BJ (cell line): ENCODE results near the gene OTUB1. TPM values are rescaled to one million over a fixed set of nuclear protein-coding genes. Genes with fewer than 3 reads are reported as not detected.
A peak's percentile ranks its signal among the peaks of the same experiment; 100 is the strongest.

Experiments used
- CTCF ChIA-PET: fragments of 350-600 bp; formaldehyde crosslinking; extraction: SDS; loops from one replicate; lab custom pipeline; 2021; ENCODE audit warnings: antibody characterized with exemption, inconsistent platforms; lab: Yijun Ruan, JAX
- POLR2A ChIA-PET: fragments of 300-600 bp; sonication (Branson Sonifier 250); formaldehyde crosslinking; extraction: SDS; loops from one replicate; lab custom pipeline; 2021; ENCODE audit warnings: antibody characterized with exemption; lab: Charles Lee
- DNase-seq: peaks from one replicate; pipeline ENCODE4 v3.0.0-alpha.2; 2011; ENCODE audit warnings: low read depth
- H3K27me3 ChIP-seq: 2 replicates; pipeline ENCODE4 v1.6.0; 2011; ENCODE audit warnings: low read length; ENCODE audit not compliant: control insufficient read depth, insufficient read depth
- H3K36me3 ChIP-seq: 2 replicates; pipeline ENCODE4 v1.5.1; 2011; ENCODE audit warnings: low read length; ENCODE audit not compliant: control insufficient read depth, insufficient read depth
- H3K4me3 ChIP-seq: 2 replicates; pipeline ENCODE4 v1.5.1; 2011; ENCODE audit warnings: low read depth, mild to moderate bottlenecking, control low read depth, low read length
- CTCF ChIP-seq: IDR thresholded peaks from 2 replicates; pipeline ENCODE4 v1.5.1; 2011; ENCODE audit warnings: low read depth, mild to moderate bottlenecking, control low read depth, inconsistent platforms, low read length, moderate library complexity; ENCODE audit not compliant: insufficient read depth
- polyA minus RNA-seq: library from RNA; depleted of rRNA, polyadenylated mRNA; stranded (reverse); fragments of >200 nt; gene quantifications from 2 replicates; pipeline ENCODE4 v1.2.3, GENCODE V29; 2011; rRNA and poly(A)+ RNA removed
- polyA plus RNA-seq: library from polyadenylated mRNA; depleted of rRNA; stranded (reverse); fragments of >200 nt; gene quantifications from 2 replicates; pipeline ENCODE4 v1.2.3, GENCODE V29; 2011; rRNA removed

The OTUB1 gene
- polyA plus RNA-seq = 108 and 143 TPM in 2 replicates
- 56.2 and 75.3 TPM in 2 replicates for polyA minus RNA-seq

- POLR2A ChIA-PET = no interaction called here
These were observed at the start of gene OTUB1 for GRCh38 chr11:63986156-63986931. TSS of gene OTUB1 (plus strand) at chr11:63986438. CDS start at chr11:63986457, 19 bp downstream.

GRCh38 chr11:63937713-63938478 lies 48.3 kb upstream of the OTUB1 start:
- Histone ChIP-seq H3K27me3 (no peaks in the 10 kb centered on the region), H3K4me3 (peak overlapping the region; percentile 99), H3K36me3 (no peaks in the 10 kb centered on the region; the same call in 1 of the 2 replicates)
- no peak for DNase-seq
- ChIA-PET CTCF (interaction anchor here (0.8 to 2.0 kb wide), 2 partner anchors 17 to 101 kb away, joined by 4 to 10 read pairs; no protein-coding TSS in a partner anchor), POLR2A (no interaction called here)
- TF ChIP-seq CTCF = no peak

More at GRCh38 chr11:63986156-63986931, at the start of gene OTUB1:
- Histone ChIP-seq H3K27me3 (no peaks in the 10 kb centered on the region), H3K36me3 (peaks cover 16% of the 10 kb centered on the region), H3K4me3 (peak within 1 kb of the TSS; percentile 99)
- DNase-seq = peak; percentile 66
- CTCF ChIA-PET = no interaction called here
- no peak for TF ChIP-seq CTCF

- no peaks in the 10 kb centered on the region for H3K27me3 ChIP-seq
- ChIA-PET CTCF (interaction anchor here (0.8 to 2.0 kb wide), 3 partner anchors 18 to 109 kb away, joined by 3 to 10 read pairs (median 4); no protein-coding TSS in a partner anchor), POLR2A (interaction anchor here (0.6 kb wide), 1 partner anchor 13 kb away, joined by 17 read pairs; no protein-coding TSS in a partner anchor)
- TF ChIP-seq CTCF = no peak
- H3K36me3 ChIP-seq = no peaks in the 10 kb centered on the region; the same call in 1 of the 2 replicates
- peak within 1 kb of the TSS; percentile 99 for H3K4me3 ChIP-seq
- peak; percentile 55 for DNase-seq
These were observed 47.5 kb upstream of the OTUB1 start, which contains the start of gene NAA40 for GRCh38 chr11:63938479-63939396. TSS of gene NAA40 (plus strand) at chr11:63939002. CDS start at chr11:63939097, 95 bp downstream.

GRCh38 chr11:63939397-63939891 lies 46.8 kb upstream of the OTUB1 start:
- ChIA-PET CTCF (interaction anchor here (1.3 to 2.0 kb wide), 2 partner anchors 102 to 110 kb away, joined by 3 to 10 read pairs; no protein-coding TSS in a partner anchor), POLR2A (interaction anchor here (0.6 kb wide), 1 partner anchor 13 kb away, joined by 17 read pairs; no protein-coding TSS in a partner anchor)
- no peak for DNase-seq

More at GRCh38 chr11:63939397-63939891, 46.8 kb upstream of the OTUB1 start:
- Histone ChIP-seq H3K27me3 (no peaks in the 10 kb centered on the region), H3K36me3 (no peaks in the 10 kb centered on the region; the same call in 1 of the 2 replicates), H3K4me3 (peak overlapping the region; percentile 99)
- peak; percentile 4; the same call in 1 of the 2 replicates for TF ChIP-seq CTCF
